GM18511 (cell line): ENCODE measurements around the gene AMMECR1.
"Not testable (repeated sequence)": the region's sequence is repeated elsewhere in the genome, so short reads cannot be mapped to it uniquely, and the experiment has no call there.

ENCODE experiments used
- ATAC-seq: cut with Tn5 transposase; IDR thresholded peaks from one replicate; pipeline ENCODE4 v1.9.1; 2021; ENCODE audit warnings: mild to moderate bottlenecking, moderate library complexity; ENCODE audit not compliant: unreplicated experiment

AMMECR1 gene

GRCh38 chrX:110317820-110318663, at the start of gene AMMECR1:
Gene AMMECR1 (minus strand): TSS chrX:110318085. CDS start chrX:110318071, 14 bp downstream.
- peak; percentile 76 for ATAC-seq

- ATAC-seq = no peak
Measured at GRCh38 chrX:110363244-110363643, 45.4 kb upstream of the AMMECR1 start.

GRCh38 chrX:110359273-110359672, 41.4 kb upstream of the AMMECR1 start:
- no peak for ATAC-seq

DNA sequence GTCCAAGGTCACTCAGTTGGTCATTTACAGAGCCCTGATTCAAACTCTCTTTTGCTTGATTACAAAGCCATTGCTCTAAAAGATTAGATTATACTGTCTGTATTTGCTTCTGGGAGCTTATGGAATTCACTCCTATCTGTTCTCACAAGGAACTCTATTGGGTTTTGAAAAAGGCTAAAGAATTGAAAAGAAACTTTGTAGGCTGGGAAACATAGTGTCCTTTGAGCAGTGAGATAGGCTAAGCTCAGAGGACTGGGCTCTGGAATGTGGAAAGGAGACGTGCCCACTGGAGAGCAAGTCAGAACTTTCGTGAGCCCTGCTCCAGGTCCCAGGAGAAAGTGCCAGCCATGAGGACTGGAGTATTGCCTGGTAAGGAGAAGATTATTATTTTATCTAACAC, 40.7 kb upstream of the AMMECR1 start, which contains the start of gene RTL9:
Gene RTL9 (plus strand): TSS at position 301 of the 400 bp plus-strand sequence. CDS start 91,770 bp downstream, outside the sequence.
- ATAC-seq = no peak

GRCh38 chrX:110346681-110347080, 28.8 kb upstream of the AMMECR1 start:
- ATAC-seq = no peak

DNA sequence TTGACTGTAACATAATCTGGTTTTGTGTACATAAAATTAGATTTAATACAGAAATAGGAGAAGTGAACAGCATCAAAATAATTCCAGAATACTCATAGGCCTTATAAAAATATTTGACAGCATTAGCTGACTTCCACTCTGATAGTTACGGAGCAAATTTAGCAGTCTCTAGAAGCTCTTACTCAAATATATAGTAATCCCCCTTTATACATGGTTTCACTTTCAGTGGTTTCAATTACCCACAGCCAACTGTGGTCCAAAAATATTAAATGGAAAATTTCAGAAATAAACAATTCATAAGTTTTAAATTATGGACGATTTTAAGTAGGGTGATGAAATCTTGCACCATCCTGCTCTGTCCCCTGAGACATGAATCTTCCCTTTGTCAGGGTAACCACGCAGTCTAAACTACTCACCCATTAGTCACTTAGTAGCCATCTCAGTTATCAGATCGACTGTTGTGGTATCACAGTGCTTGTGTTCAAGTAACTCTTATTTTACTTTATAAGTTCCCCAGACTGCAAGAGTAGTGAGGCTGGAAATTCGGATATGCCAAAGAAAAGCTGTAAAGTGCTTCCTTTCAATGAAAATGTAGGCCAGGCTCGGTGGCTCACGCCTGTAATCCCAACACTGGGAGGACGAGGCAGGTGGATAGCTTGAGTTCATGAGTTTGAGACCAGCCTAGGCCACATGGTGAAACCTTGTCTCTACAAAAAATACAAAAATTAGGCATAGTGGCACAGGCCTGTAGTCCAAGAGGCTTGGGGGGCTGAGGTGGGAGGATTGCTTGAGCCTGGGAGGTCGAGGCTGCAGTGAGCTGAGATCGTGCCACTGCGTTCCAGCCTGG, 23.5 kb upstream of the AMMECR1 start:
- ATAC-seq = peak; percentile 95

GRCh38 chrX:110338935-110339334, 21.1 kb upstream of the AMMECR1 start:
- no peak for ATAC-seq

DNA sequence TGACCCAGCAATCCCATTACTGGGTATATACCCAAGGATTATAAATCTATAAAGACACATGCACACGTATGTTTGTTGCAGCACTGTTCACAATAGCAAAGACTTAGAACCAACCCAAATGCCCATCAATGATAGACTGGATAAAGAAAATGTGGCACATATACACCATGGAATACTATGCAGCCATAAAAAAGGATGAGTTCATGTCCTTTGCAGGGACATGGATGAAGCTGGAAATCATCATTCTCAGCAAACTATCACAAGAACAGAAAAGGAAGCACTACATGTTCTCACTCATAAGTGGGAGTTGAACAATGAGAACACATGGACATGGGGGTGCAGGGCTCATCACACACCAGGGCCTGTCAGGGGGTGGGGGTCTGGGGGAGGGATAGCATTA, 15.6 kb upstream of the AMMECR1 start:
- ATAC-seq = not testable (repeated sequence)

- ATAC-seq = peak; percentile 58
Measured at GRCh38 chrX:110331444-110332030, 13.7 kb upstream of the AMMECR1 start.

DNA sequence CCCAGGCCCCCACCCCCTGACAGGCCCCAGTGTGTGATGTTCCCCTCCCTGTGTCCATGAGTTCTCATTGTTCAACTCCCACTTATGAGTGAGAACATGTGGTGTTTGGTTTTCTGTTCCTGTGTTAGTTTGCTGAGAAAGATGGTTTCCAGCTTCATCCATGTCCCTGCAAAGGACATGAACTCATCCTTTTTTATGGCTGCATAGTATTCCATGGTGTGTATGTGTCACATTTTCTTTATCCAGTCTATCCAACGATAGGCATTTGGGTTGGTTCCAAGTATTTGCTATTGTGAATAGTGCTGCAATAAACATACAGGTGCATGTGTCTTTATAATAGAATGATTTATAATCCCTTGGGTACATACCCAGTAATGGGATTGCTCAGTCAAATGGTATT, 10.7 kb upstream of the AMMECR1 start:
- ATAC-seq = not testable (repeated sequence)

GRCh38 chrX:110327336-110327735, 9.5 kb upstream of the AMMECR1 start:
- no peak for ATAC-seq

DNA sequence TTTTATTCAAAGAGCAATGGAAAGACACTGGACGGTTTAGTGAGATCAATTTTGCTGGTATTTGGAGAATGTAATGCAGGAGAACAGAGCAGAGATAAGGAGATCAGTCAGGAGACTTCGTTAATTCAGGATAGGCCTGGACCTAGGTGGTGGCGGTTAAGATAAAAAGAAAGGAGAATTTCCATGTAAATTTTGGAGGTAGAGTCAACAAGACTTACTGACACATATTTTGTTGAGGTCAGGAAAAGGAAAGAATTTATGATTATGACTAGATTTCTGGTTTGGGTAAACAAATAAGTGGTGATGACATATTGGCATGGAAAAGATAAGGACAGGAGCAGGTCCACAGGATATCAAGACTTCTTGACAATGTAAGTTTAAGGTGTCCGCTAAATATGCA, 8.8 kb upstream of the AMMECR1 start:
- ATAC-seq = no peak

DNA sequence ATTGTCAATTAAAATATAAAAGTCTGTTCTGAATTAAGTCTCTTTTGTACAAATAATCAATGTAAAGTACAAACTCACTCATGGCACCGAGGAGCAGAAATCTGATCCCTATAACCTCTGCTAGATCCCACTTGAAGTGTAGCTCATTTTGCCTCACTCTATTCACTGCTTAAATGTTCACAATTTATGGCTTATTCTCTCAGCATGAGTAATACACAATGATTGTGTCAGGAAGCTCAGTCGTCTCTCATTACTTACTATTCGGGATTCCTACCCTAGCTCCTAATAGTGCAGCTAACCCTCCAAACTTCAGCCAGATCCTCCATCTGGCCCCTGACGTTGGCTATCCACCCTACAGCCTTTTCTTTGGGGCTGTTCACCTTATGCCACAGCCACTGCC, 4.7 kb upstream of the AMMECR1 start:
- ATAC-seq = no peak

DNA sequence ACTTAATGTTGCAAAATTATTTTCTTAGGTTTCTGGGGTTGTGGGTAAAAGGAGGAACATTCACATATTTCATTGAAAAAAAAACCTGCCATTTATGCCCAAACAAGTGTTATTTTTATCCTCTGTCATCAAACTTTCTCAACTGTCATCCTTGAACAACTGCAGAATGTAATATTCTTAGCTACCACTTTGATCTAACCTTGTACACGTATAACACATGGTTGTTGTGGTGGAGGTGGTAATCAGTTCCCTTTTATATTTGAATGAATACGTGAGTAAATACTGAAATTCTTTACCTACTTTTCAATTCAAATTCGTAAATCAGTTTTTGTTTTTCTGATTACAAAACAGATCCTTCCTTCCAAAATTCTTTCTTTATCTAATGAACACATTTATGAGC, 3.8 kb upstream of the AMMECR1 start:
- no peak for ATAC-seq

DNA sequence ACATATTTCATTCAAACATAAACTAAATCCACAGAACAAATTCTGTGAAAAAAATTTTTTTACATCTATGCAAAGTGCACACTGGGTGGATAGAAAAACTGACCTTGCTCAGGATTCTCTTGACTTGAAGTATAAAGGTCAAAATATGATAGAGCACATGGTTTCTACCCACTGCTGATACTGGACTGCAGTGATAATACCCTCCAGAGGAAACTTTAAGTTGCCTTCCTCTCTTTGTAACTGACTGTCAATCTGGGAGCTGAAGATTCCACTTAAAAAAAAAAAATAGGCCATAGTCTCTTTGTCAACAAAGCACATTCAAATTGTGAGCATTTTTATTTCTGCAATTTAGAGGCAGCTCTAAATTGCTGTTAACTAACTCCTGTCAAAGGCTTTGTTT, 3.2 kb upstream of the AMMECR1 start:
- no peak for ATAC-seq

GRCh38 chrX:110320381-110320987, 2.6 kb upstream of the AMMECR1 start:
- ATAC-seq = no peak

GRCh38 chrX:110318664-110318968, 731 bp upstream of the AMMECR1 start:
- ATAC-seq = peak; percentile 26

- ATAC-seq = peak; percentile 25
Measured at GRCh38 chrX:110317061-110317819, 645 bp downstream of the AMMECR1 start.

DNA sequence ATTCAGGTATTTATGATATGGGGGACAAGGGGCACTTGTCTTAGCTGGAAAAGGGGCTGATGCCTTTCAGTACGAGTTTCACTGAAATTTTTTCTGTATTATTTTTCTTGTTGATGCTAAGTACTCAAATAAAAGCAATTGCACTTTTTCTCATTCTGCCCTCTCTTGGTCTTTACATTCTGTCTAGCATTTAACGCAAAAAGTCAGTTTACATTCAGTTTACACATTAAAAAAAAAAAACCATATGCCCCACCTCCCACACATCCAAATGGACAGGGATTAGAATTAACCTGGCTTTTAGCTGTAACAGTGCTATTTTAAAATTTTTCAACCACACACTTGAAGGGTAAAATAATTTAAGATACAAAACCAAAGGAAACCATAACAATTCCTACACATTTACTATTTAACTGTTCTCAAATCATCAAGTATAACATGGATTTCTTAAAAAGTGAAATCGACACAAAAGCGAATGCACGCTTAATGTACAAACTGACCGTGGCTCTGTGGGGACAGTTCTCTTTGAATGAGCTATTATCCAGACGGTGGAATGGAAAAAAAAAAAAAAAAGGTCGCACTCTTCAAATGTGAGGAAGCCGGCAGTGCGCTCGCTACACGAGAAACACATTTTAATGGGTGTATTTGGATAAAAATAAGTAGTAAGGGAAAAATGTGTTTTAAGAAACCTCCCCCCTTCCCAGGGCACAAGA, 1.4 kb downstream of the AMMECR1 start:
- no peak for ATAC-seq

DNA sequence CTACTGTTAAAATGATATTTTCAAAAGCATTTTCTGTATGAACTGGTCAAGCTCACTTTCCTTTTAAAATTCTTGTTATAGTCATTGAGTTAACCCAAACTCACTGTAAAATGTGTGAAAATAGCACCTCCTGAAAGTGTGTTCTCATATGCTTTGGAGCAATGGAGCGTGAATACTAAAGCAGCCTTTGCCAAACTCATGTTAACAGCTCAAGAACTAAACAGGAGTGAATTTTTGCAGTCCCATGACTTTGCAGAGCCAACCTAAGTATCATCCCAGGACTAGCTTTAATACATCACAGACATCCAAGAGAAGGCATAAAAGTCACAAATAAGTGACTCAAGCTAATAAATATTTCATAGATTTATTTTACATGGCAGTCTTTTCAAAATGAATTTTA, 2.3 kb downstream of the AMMECR1 start:
- ATAC-seq = peak; percentile 32
